Activated T-helper 2 cell treated with anti-CD3 and anti-CD28 coated beads, Interferon-gamma antibody, Interleukin-2, Interleukin-4, amounts not matched to agents 10 μg/mL and 5 μg/mL and 100 μg/mL, durations not matched to agents 14 hours and 24 hours and 36 hours (primary cell): ENCODE data around the gene FBXO24. TPM values are rescaled to one million over a fixed set of nuclear protein-coding genes. Genes with fewer than 3 reads are reported as not detected.

Experiments used
- DNase-seq: peaks from one replicate; pipeline ENCODE4 v3.0.0; 2021; ENCODE audit warnings: low spot score
- H3K27ac Mint-ChIP-seq: one replicate; pipeline ENCODE4 v1.8.0; 2021; ENCODE audit warnings: mixed read lengths
- H3K27me3 Mint-ChIP-seq: one replicate; pipeline ENCODE4 v1.8.0; 2021; ENCODE audit warnings: low read depth, mixed read lengths
- H3K36me3 Mint-ChIP-seq: one replicate; pipeline ENCODE4 v1.8.0; 2021; ENCODE audit warnings: low read depth, mixed read lengths
- H3K4me1 Mint-ChIP-seq: one replicate; pipeline ENCODE4 v1.8.0; 2021; ENCODE audit warnings: low read depth, mixed read lengths
- H3K4me3 Mint-ChIP-seq: one replicate; pipeline ENCODE4 v1.8.0; 2021; ENCODE audit warnings: low read depth, mild to moderate bottlenecking, moderate library complexity, mixed read lengths
- H3K9me3 Mint-ChIP-seq: one replicate; pipeline ENCODE4 v1.8.0; 2021; ENCODE audit warnings: mixed read lengths
- intact Hi-C: fragments of 100-400 bp; cut with micrococcal nuclease; formaldehyde crosslinking; loops from one replicate; pipeline ENCODE4 v1.15.1; 2023
- total RNA-seq: library from RNA; stranded (reverse); gene quantifications from 2 replicates; pipeline ENCODE4 v1.2.3, GENCODE V29; 2022

FBXO24 gene
- total RNA-seq, 1 donor from 2014 or later, result 0.91 TPM

DNA sequence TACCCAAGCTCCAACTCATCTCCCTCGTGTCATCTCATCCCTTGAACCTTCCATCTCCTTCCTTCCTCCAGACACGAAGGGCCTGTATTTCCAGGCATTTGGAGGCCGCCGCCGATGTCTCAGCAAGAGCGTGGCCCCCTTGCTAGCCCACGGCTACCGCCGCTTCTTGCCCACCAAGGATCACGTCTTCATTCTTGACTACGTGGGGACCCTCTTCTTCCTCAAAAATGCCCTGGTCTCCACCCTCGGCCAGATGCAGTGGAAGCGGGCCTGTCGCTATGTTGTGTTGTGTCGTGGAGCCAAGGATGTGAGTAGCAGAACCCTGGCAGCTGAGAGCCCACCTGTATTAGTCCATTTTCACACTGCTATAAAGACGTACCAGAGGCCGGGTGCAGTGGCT lies 5.5 kb downstream of the FBXO24 start:
- Mint-ChIP-seq H3K4me1 (peaks cover 1% of the 10 kb centered on the region), H3K27me3 (peaks cover 3% of the 10 kb centered on the region), H3K27ac (no peak overlapping the region), H3K4me3 (no peak overlapping the region), H3K36me3 (no peaks in the 10 kb centered on the region), H3K9me3 (no peaks in the 10 kb centered on the region)
- no peak for DNase-seq
- intact Hi-C loops, result no loop called here

DNA sequence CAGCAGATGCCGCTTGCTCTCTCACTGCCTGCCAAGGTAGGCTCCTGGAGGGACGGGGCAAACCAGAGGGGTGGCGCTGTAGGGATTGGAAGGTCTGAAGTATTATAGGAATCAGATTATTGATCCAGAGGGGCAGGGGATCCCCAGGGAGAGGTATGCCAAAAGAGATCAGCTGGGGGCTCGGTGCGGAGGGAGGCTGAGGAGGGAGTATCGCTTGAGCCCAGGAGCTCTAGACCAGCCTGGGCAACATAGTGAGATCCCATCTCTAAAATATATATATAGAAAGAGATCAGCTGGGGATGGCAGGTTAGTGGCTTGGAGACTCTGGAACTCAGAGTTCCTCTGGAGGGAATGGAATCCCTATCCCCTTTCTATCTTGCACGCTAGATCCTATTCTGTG lies 9.1 kb downstream of the FBXO24 start:
- DNase-seq, result no peak
- H3K9me3 Mint-ChIP-seq, result no peaks in the 10 kb centered on the region
- no peak overlapping the region for H3K4me3 Mint-ChIP-seq
- peaks cover 3% of the 10 kb centered on the region for H3K4me1 Mint-ChIP-seq
- no peaks in the 10 kb centered on the region for H3K36me3 Mint-ChIP-seq
- intact Hi-C loops, result no loop called here
- H3K27ac Mint-ChIP-seq, result no peak overlapping the region
- peaks cover 3% of the 10 kb centered on the region for H3K27me3 Mint-ChIP-seq

DNA sequence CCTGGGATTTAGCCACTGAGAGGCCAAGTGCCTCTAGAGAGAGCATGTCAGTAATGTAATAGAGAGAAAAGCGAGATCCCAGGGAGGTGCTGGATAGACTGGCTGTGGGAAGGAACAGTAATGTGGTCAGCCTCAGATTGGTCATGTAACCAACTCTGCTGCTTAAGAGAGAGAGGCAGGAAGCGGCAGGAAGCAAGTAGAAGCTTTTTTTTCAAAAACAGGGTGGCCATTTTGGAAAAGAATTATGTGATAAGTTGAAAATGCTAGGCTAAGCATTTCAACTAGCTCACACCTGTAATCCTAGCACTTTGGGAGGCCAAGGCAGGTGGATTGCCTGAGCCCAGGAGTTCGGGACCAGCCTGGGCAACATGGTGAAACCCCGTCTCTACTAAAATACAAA lies 12.3 kb downstream of the FBXO24 start:
- no peak for DNase-seq
- no peak overlapping the region for H3K4me3 Mint-ChIP-seq
- peaks cover 3% of the 10 kb centered on the region for H3K4me1 Mint-ChIP-seq
- no peaks in the 10 kb centered on the region for H3K9me3 Mint-ChIP-seq
- intact Hi-C loops, result no loop called here
- no peaks in the 10 kb centered on the region for H3K27me3 Mint-ChIP-seq
- H3K27ac Mint-ChIP-seq, result no peak overlapping the region
- H3K36me3 Mint-ChIP-seq, result no peaks in the 10 kb centered on the region

DNA sequence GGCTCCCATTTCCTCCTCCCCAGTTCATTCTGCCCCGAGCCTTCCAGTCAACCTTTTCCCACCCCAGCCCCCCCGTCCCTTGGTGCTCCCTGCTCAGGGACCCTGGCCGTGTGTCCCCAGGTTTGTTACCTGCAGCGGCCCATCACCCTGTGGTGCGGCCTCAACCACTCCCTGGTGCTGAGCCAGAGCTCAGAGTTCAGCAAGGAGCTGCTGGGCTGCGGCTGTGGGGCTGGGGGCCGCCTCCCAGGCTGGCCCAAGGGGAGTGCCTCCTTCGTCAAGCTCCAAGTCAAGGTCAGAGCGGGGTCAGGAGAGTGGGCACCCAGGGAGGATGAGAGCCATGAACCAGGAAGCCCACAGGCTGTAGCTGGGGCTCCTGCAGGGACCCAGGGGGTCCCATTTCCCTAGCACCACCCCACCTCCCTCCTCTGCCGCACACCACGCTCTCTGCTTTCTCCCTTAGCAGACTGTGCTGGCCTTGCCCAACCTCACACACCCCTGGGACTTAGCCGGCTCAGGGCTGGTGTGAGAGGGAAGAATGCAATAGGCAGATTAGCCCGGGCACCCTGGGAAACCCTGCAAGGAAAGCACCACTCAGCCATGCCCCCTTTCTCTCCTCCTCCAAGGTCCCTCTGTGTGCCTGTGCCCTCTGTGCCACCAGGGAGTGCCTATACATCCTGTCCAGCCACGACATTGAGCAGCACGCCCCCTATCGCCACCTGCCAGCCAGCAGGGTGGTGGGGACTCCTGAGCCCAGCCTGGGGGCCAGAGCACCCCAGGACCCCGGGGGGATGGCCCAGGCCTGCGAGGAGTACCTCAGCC lies 14.0 kb downstream of the FBXO24 start:
- Mint-ChIP-seq H3K27me3 (no peaks in the 10 kb centered on the region), H3K36me3 (no peaks in the 10 kb centered on the region), H3K27ac (no peak overlapping the region)

DNA sequence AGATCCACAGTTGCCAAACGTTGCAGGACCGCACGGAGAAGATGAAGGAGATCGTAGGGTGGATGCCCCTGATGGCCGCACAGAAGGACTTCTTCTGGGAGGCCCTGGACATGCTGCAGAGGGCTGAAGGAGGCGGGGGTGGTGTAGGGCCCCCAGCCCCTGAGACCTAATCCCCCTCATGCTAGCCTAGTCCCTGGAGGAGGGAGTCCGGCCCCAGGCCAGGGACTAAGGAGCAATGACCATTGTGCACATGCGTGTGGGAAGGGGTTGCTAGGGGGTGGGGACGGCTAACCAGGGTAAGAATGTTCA lies 14.6 kb downstream of the FBXO24 start:
- no peak overlapping the region for H3K27ac Mint-ChIP-seq
- intact Hi-C loops, result loop anchor here (10.0 kb wide), 1 partner anchor 644 kb away; the partner anchor contains the start of gene FIS1
- no peak for DNase-seq
- H3K9me3 Mint-ChIP-seq, result no peaks in the 10 kb centered on the region
- no peak overlapping the region for H3K4me3 Mint-ChIP-seq
- H3K36me3 Mint-ChIP-seq, result no peaks in the 10 kb centered on the region
- H3K4me1 Mint-ChIP-seq, result peaks cover 7% of the 10 kb centered on the region
- H3K27me3 Mint-ChIP-seq, result no peaks in the 10 kb centered on the region

More for the DNA sequence above, 14.0 kb downstream of the FBXO24 start:
- Mint-ChIP-seq H3K4me1 (peaks cover 7% of the 10 kb centered on the region), H3K4me3 (no peak overlapping the region), H3K9me3 (no peaks in the 10 kb centered on the region)
- intact Hi-C loops, result loop anchor here (10.0 kb wide), 1 partner anchor 645 kb away; the partner anchor contains the start of gene FIS1
- no peak for DNase-seq

DNA sequence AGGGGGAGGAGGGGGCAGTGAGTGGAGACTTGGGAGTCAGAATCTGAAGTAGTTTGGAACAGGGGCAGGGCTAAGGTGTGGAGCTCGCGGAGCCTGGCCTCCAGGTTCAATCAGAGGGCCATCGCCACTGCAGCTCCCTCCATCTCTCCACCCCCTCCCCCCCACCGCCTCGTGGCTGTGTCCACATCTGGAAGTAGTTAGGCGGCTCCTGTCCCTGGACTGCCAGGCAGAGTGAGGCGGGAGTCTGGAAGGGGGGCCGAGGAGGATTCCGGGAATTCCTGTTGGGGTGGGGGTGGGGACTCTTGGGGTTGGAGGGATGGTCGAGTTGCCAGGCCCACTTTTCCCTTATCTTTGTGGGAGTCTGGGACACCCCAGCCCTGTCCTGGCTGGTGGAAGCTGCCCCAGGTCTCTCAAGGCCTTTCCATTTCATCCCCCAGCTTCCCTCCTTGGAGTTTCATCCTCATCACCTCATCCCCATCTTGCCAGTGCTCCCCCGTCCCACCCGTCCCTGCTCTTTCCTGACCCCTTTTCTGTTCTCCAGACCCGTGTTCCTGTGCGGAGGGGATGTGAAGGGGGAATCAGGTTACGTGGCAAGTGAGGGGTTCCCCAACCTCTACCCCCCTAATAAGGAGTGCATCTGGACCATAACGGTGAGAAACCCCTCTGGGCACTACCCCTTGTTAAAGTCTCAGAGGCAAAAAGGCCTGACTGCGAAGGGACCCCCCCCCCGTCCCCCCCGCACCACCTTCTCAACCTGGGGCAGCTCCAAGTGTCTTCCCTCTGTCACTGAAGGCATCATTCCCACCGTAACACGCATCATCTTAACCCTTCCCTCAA lies 17.0 kb downstream of the FBXO24 start:
- Mint-ChIP-seq H3K36me3 (no peaks in the 10 kb centered on the region), H3K9me3 (no peaks in the 10 kb centered on the region), H3K27me3 (peaks cover 3% of the 10 kb centered on the region), H3K4me1 (peaks cover 9% of the 10 kb centered on the region), H3K27ac (peak overlapping the region; percentile 84), H3K4me3 (peak overlapping the region; percentile 79)
- intact Hi-C loops, result loop anchor here (10.0 kb wide), 1 partner anchor 642 kb away; the partner anchor contains the start of gene FIS1
- DNase-seq, result no peak

DNA sequence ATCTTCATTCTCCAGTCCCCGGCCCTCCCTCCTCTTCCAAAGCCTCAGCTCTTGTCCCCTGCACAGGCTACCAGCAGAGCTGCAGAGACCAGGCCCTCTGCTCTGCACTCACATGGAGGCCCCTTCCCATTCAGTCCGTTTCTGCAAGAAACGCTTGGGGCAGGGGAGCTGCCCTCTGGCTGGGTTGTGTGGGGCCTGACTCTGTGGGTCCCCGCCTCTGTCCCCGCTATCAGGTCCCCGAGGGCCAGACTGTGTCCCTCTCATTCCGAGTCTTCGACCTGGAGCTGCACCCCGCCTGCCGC lies 17.5 kb downstream of the FBXO24 start:
- H3K27ac Mint-ChIP-seq, result peak overlapping the region; percentile 84

DNA sequence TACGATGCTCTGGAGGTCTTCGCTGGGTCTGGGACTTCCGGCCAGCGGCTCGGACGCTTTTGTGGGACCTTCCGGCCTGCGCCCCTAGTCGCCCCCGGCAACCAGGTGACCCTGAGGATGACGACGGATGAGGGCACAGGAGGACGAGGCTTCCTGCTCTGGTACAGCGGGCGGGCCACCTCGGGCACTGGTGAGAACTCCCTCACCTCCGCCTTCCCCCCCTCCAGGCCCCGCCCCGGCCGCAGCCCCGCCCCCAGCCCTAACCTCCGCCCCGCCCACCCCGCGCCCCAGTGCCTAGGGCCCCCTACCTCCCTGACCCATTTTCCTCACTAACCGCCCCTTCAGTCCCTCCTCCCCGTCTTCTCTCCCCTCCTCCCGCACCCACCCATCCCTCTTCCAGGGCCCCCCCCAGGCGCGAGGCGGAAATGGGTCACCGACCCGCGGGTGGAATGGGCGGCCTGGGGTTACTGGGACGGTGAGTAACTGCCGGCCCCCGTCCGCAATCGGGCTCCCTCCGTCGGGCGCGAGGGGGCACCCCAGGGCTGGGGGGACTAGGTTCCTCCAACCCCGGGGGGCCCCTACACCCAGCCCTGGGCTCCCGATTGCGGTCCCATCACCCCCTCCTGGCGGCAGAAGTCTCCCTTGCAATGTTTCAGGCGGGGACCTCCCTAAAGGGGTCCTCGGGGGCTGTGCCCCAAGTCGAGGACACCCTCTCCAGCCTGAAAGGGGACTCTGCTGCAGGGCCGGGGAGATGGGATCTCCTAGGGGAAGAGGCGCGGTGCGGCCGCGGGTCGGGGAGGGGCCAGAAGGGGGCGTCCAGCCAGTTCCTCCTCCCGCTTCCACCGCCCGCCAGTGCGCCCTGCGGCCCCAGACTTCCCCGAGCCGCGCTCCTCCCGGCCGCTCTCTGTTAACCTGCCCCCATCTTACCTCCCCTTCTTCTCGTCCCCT lies 18.2 kb downstream of the FBXO24 start:
- Mint-ChIP-seq H3K27ac (peak overlapping the region; percentile 84), H3K9me3 (no peaks in the 10 kb centered on the region), H3K36me3 (no peaks in the 10 kb centered on the region), H3K27me3 (peaks cover 3% of the 10 kb centered on the region), H3K4me1 (peaks cover 6% of the 10 kb centered on the region), H3K4me3 (peak overlapping the region; percentile 79)
- DNase-seq, result peak; percentile 71
- intact Hi-C loops, result loop anchor here (1.0 to 10.0 kb wide), 7 partner anchors 8 to 640 kb away; partner anchors contain the start of genes AGFG2, FBXO24, FIS1 and GNB2

More for the DNA sequence above, 17.5 kb downstream of the FBXO24 start:
- peak overlapping the region; percentile 79 for H3K4me3 Mint-ChIP-seq
- intact Hi-C loops, result loop anchor here (1.0 to 10.0 kb wide), 7 partner anchors 9 to 641 kb away; partner anchors contain the start of genes AGFG2, FBXO24, FIS1 and GNB2
- H3K4me1 Mint-ChIP-seq, result peaks cover 6% of the 10 kb centered on the region
- no peaks in the 10 kb centered on the region for H3K9me3 Mint-ChIP-seq
- DNase-seq, result no peak
- H3K27me3 Mint-ChIP-seq, result peaks cover 3% of the 10 kb centered on the region
- H3K36me3 Mint-ChIP-seq, result no peaks in the 10 kb centered on the region

DNA sequence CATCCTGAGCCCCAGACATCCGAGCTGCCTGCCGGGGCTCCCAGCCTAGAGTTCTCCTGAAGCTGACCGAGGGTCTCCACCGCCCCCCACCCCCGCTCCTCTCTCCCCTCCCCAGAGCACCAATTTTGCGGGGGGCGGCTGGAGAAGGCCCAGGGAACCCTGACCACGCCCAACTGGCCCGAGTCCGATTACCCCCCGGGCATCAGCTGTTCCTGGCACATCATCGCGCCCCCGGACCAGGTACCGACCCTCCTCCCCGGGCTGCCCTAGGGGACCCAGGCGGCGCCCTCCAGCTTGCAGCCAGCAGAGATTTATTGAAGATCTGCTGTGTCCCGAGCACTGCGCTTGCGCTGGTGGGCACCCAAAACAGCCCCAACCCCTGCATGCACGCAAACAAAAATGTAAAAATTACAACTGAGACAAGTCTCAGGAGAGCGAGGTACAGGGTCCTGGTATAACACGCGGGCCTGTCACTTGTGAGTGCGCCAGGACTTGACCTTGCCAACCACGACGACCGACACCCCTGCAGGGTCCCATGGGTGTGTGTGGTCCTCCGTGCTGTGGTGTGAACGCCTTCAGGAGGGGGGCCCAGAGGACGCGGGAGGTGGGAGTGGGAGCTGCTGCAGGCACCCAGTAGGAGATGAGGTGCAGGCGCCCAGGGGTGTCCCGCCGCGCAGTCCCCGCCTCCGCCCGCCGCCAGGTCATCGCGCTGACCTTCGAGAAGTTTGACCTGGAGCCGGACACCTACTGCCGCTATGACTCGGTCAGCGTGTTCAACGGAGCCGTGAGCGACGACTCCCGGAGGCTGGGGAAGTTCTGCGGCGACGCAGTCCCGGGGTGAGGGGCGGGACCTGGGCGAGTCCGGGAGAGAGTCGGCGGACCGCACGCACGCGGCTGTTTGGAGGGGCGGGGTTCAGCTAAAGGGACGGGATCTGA lies 19.1 kb downstream of the FBXO24 start:
- intact Hi-C loops, result loop anchor here (1.0 to 10.0 kb wide), 7 partner anchors 7 to 640 kb away; partner anchors contain the start of genes AGFG2, FBXO24, FIS1 and GNB2
- peak; percentile 54 for DNase-seq
- H3K9me3 Mint-ChIP-seq, result no peaks in the 10 kb centered on the region
- H3K27ac Mint-ChIP-seq, result peak overlapping the region; percentile 52
- peaks cover 3% of the 10 kb centered on the region for H3K27me3 Mint-ChIP-seq
- H3K4me3 Mint-ChIP-seq, result peak overlapping the region; percentile 79
- no peaks in the 10 kb centered on the region for H3K36me3 Mint-ChIP-seq
- H3K4me1 Mint-ChIP-seq, result peaks cover 6% of the 10 kb centered on the region

DNA sequence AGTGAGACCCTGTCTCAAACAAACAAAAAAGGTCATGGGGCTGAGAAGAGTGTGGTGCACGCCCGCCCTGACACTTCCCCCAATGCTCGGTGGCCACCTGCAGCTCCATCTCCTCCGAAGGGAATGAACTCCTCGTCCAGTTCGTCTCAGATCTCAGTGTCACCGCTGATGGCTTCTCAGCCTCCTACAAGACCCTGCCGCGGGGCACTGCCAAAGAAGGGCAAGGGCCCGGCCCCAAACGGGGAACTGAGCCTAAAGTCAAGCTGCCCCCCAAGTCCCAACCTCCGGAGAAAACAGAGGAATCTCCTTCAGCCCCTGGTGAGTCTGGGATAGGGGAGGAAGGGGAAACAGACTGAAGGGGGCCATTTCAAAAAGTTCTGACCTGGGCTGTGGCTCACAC lies 20.2 kb downstream of the FBXO24 start:
- intact Hi-C loops, result loop anchor here (10.0 kb wide), 1 partner anchor 638 kb away; the partner anchor contains the start of gene FIS1

DNA sequence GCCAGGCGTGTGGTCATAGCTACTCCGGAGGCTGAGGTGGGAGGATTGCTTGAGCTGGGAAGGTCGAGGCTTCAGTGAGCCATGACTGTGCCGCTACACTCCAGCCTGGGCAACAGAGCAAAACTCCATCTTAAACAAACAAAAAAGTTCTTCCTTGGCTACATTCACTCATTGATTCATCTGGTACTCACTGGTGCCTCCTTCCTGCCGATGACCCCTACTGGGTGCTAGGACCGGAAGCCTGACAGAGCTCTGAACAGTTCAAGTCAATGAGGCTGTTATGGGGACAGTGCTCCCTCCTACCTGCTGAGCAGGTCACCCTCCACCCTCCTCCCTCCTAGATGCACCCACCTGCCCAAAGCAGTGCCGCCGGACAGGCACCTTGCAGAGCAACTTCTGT lies 21.0 kb downstream of the FBXO24 start:
- H3K27ac Mint-ChIP-seq, result no peak overlapping the region
- DNase-seq, result no peak
- no peaks in the 10 kb centered on the region for H3K9me3 Mint-ChIP-seq
- H3K27me3 Mint-ChIP-seq, result peaks cover 3% of the 10 kb centered on the region
- H3K4me1 Mint-ChIP-seq, result peaks cover 6% of the 10 kb centered on the region
- H3K36me3 Mint-ChIP-seq, result no peaks in the 10 kb centered on the region
- intact Hi-C loops, result loop anchor here (10.0 kb wide), 1 partner anchor 638 kb away; the partner anchor contains the start of gene FIS1
- no peak overlapping the region for H3K4me3 Mint-ChIP-seq

More for the DNA sequence above, 20.2 kb downstream of the FBXO24 start:
- Mint-ChIP-seq H3K27me3 (peaks cover 3% of the 10 kb centered on the region), H3K9me3 (no peaks in the 10 kb centered on the region), H3K4me1 (peaks cover 6% of the 10 kb centered on the region), H3K36me3 (no peaks in the 10 kb centered on the region), H3K27ac (no peak overlapping the region), H3K4me3 (peak overlapping the region; percentile 30)
- DNase-seq, result no peak
